Mesenteric fat pad (tissue), 1 donor: ENCODE data around the gene FARP1. TPM values are rescaled to one million over a fixed set of nuclear protein-coding genes. Genes with fewer than 3 reads are reported as not detected.

Experiments used
- DNase-seq: peaks from one replicate; pipeline ENCODE4 v3.0.0-alpha.2; 2020; ENCODE audit warnings: low spot score
- total RNA-seq: library from RNA; stranded (reverse); fragmentation: NEBNext Ultra II Directional; extraction: Animal tissue kit (Norgen Biotek cat#: 25700); gene quantifications from one replicate; pipeline ENCODE4 v1.2.1, GENCODE V29; 2021
- donor health status: DM: yes; HTN: yes; CAD: no.

Gene FARP1
- total RNA-seq, 1 donor from 2014 or later = 42.5 TPM

- no peak for DNase-seq
These were observed 13.7 kb upstream of the FARP1 start for GRCh38 chr13:98129059-98129746.

GRCh38 chr13:98133946-98134345 is 8.9 kb upstream of the FARP1 start:
- no peak for DNase-seq

- DNase-seq = no peak
These were observed 8.0 kb upstream of the FARP1 start for GRCh38 chr13:98134901-98135300.

GRCh38 chr13:98141091-98141490 is 1.8 kb upstream of the FARP1 start:
- no peak for DNase-seq

GRCh38 chr13:98141509-98142379 is 1.1 kb upstream of the FARP1 start:
- DNase-seq = no peak

- DNase-seq = no peak
These were observed 261 bp downstream of the FARP1 start for GRCh38 chr13:98143157-98143553.

GRCh38 chr13:98143601-98144026 is 720 bp downstream of the FARP1 start:
- no peak for DNase-seq

GRCh38 chr13:98144027-98144741 is 1.3 kb downstream of the FARP1 start:
- no peak for DNase-seq

- no peak for DNase-seq
These were observed 2.0 kb downstream of the FARP1 start for GRCh38 chr13:98144801-98145350.

GRCh38 chr13:98147521-98147920 is 4.6 kb downstream of the FARP1 start:
- no peak for DNase-seq

- DNase-seq = no peak
These were observed 8.1 kb downstream of the FARP1 start for GRCh38 chr13:98150832-98151479.

- no peak for DNase-seq
These were observed 12.7 kb downstream of the FARP1 start for GRCh38 chr13:98155475-98156109.

- DNase-seq = no peak
These were observed 13.4 kb downstream of the FARP1 start for GRCh38 chr13:98156259-98156658.

GRCh38 chr13:98157188-98157587 is 14.3 kb downstream of the FARP1 start:
- DNase-seq = no peak

GRCh38 chr13:98157609-98158008 is 14.7 kb downstream of the FARP1 start:
- no peak for DNase-seq

GRCh38 chr13:98158172-98158899 is 15.4 kb downstream of the FARP1 start:
- DNase-seq = no peak

GRCh38 chr13:98162935-98163334 is 20.0 kb downstream of the FARP1 start:
- DNase-seq = no peak

GRCh38 chr13:98169331-98169730 is 26.4 kb downstream of the FARP1 start:
- DNase-seq = no peak

GRCh38 chr13:98171900-98172589 is 29.2 kb downstream of the FARP1 start:
- no peak for DNase-seq
